Endothelial cell of umbilical vein (primary cell): Measurements from ENCODE around the gene TSC22D3. TPM values are rescaled to one million over a fixed set of nuclear protein-coding genes. Genes with fewer than 3 reads are reported as not detected.

Experiments used
- BruUV-seq: library from RNA; stranded (reverse); fragments of 400-500 nt; replicated peaks from 2 replicates; lab custom pipeline; 2021; lab: Mats Ljungman, UMichigan
- CTCF ChIA-PET: fragments of 300-600, 350-600 bp; sonication (Branson Sonifier 250); formaldehyde crosslinking; loops from one replicate; lab custom pipeline; 2021; ENCODE audit warnings: antibody characterized with exemption, inconsistent platforms; lab: Charles Lee
- POLR2A ChIA-PET: fragments of 300-600, 350-600 bp; sonication (Branson Sonifier 250); formaldehyde crosslinking; loops from one replicate; lab custom pipeline; 2021; ENCODE audit warnings: antibody characterized with exemption, inconsistent platforms; lab: Charles Lee
- DNase-seq: peaks from one replicate; pipeline ENCODE4 v3.0.0-alpha.2; 2011; ENCODE audit warnings: low read depth, low spot score
- FAIRE-seq: peaks from 2 replicates; lab custom pipeline; 2011; peaks lifted over from hg19 to GRCh38; lab: Jason Lieb, UNC
- H2AFZ ChIP-seq: 2 replicates; pipeline ENCODE4 v1.6.0; 2012; ENCODE audit warnings: low read depth, low read length, control low read depth, inconsistent platforms
- H3K27ac ChIP-seq: 2 replicates; pipeline ENCODE4 v1.5.1; 2011; ENCODE audit warnings: low read depth, mild to moderate bottlenecking, control low read depth, low read length, moderate library complexity; ENCODE audit not compliant: insufficient read depth
- H3K27me3 ChIP-seq, 2 experiments: 2 replicates each; pipeline versions ENCODE4 v1.6.0 to v1.6.1; 2011; ENCODE audit warnings: low read length in 2 of 2, mixed read lengths in 1 of 2; ENCODE audit not compliant: control insufficient read depth in 2 of 2, insufficient read depth in 2 of 2
- H3K36me3 ChIP-seq, 2 experiments: 2 replicates in 1 of 2; 3 replicates in 1 of 2; pipeline ENCODE4 v1.5.1; 2011; ENCODE audit warnings: low read length in 2 of 2, mild to moderate bottlenecking in 1 of 2, moderate library complexity in 1 of 2; ENCODE audit not compliant: control insufficient read depth in 2 of 2, insufficient read depth in 2 of 2; ENCODE audit errors: extremely low read depth in 1 of 2
- H3K4me1 ChIP-seq: 3 replicates; pipeline ENCODE4 v1.5.1; 2011; ENCODE audit warnings: mild to moderate bottlenecking, low read length; ENCODE audit not compliant: control insufficient read depth, insufficient read depth; ENCODE audit errors: extremely low read depth
- H3K4me2 ChIP-seq: 2 replicates; pipeline ENCODE4 v1.6.1; 2011; ENCODE audit warnings: low read length, control low read depth, mixed read lengths; ENCODE audit not compliant: insufficient read depth
- H3K4me3 ChIP-seq, 3 experiments: fragments of 200-600 bp in 1 of 3; sonication (generic), shearing (Covaris generic) in 1 of 3; replicated peaks in 1 of 3; 2 replicates each; pipeline ENCODE4 v1.5.1; 2011 to 2016; ENCODE audit warnings: control low read depth in 3 of 3, low read length in 3 of 3, mild to moderate bottlenecking in 2 of 3, inconsistent platforms in 1 of 3, low read depth in 1 of 3, moderate library complexity in 1 of 3; ENCODE audit not compliant: insufficient read depth in 1 of 3
- H3K79me2 ChIP-seq: 2 replicates; pipeline ENCODE4 v1.6.0; 2012; ENCODE audit warnings: low read length, inconsistent platforms; ENCODE audit not compliant: control insufficient read depth, insufficient read depth
- H3K9ac ChIP-seq: replicated peaks from 2 replicates; pipeline ENCODE3; 2011; ENCODE audit warnings: low read length, control low read depth; ENCODE audit not compliant: insufficient read depth; ENCODE audit errors: extremely low read depth
- H3K9me1 ChIP-seq: replicated peaks from 3 replicates; pipeline ENCODE4 v1.6.0; 2011; ENCODE audit warnings: mild to moderate bottlenecking, low read length; ENCODE audit not compliant: control insufficient read depth, insufficient read depth; ENCODE audit errors: extremely low read depth
- H3K9me3 ChIP-seq: replicated peaks from 2 replicates; pipeline ENCODE4 v1.5.1; 2012; ENCODE audit warnings: low read length, inconsistent platforms; ENCODE audit not compliant: control insufficient read depth, insufficient read depth
- H4K20me1 ChIP-seq: replicated peaks from 2 replicates; pipeline ENCODE3; 2011; ENCODE audit warnings: mild to moderate bottlenecking, low read length; ENCODE audit not compliant: control insufficient read depth, insufficient read depth; ENCODE audit errors: extremely low read depth
- CTCF ChIP-seq, 2 donors: IDR thresholded peaks; 1 replicate in 1 of 2; 2 replicates in 1 of 2; pipeline ENCODE4 v1.5.1; 2011; ENCODE audit warnings: low read length in 2 of 2, mild to moderate bottlenecking in 2 of 2, moderate library complexity in 2 of 2, control low read depth in 1 of 2, inconsistent platforms in 1 of 2, low read depth in 1 of 2; ENCODE audit not compliant: insufficient read depth in 1 of 2; ENCODE audit errors: extremely low read depth in 1 of 2
- EZH2 ChIP-seq: IDR thresholded peaks from 2 replicates; pipeline ENCODE4 v1.6.1; 2012; ENCODE audit warnings: borderline replicate concordance, low read depth, mild to moderate bottlenecking, moderate library complexity, low read length, inconsistent platforms; ENCODE audit not compliant: severe bottlenecking
- FOS ChIP-seq: IDR thresholded peaks from 2 replicates; pipeline ENCODE4 v1.6.1; 2011; ENCODE audit warnings: mild to moderate bottlenecking, low read length, moderate library complexity, borderline replicate concordance; ENCODE audit not compliant: insufficient read depth
- GATA2 ChIP-seq: IDR thresholded peaks from 2 replicates; pipeline ENCODE4 v1.7.0; 2011; ENCODE audit warnings: low read depth, mild to moderate bottlenecking, moderate library complexity, mixed read lengths, low read length; ENCODE audit not compliant: insufficient read length, insufficient read depth
- JUN ChIP-seq: IDR thresholded peaks from 2 replicates; pipeline ENCODE4 v1.6.1; 2011; ENCODE audit warnings: borderline replicate concordance, low read depth; ENCODE audit not compliant: insufficient read length, insufficient read depth
- MAX ChIP-seq: IDR thresholded peaks from 2 replicates; pipeline ENCODE4 v1.6.1; 2011; ENCODE audit not compliant: insufficient read depth, insufficient read length
- MYC ChIP-seq: IDR thresholded peaks from one replicate; pipeline ENCODE4 v1.6.1; 2011; ENCODE audit warnings: mild to moderate bottlenecking, low read depth, low read length
- POLR2A ChIP-seq: IDR thresholded peaks from 2 replicates; pipeline ENCODE4 v1.6.1; 2012; ENCODE audit warnings: low read depth, mild to moderate bottlenecking, control low read depth, low read length
- POLR2AphosphoS5 ChIP-seq: IDR thresholded peaks from 2 replicates; pipeline ENCODE4 v1.6.1; 2012; ENCODE audit warnings: low read depth, mild to moderate bottlenecking, control low read depth, low read length, moderate library complexity; ENCODE audit not compliant: insufficient read depth
- dilution Hi-C: fragments of 300-500 bp; cut with MboI; formaldehyde crosslinking; loops from one replicate; pipeline ENCODE4 v1.15.0; 2019; ENCODE audit warnings: low sequenced_read_pairs; ENCODE audit not compliant: extremely low pct_ligation_motif_present
- intact Hi-C: fragments of 100-400 bp; cut with micrococcal nuclease; formaldehyde crosslinking; loops from one replicate; pipeline ENCODE4 v1.10.0; 2022
- polyA plus RNA-seq, 4 experiments: library from polyadenylated mRNA; depleted of rRNA in 3 of 4; stranded (reverse) in 3 of 4; unstranded in 1 of 4; fragments of >200 nt; gene quantifications; 2 replicates each; pipeline versions ENCODE4 v1.2.1 to v1.2.3, GENCODE V29; 2011 to 2012; ENCODE audit warnings: missing spikeins in 1 of 4
- total RNA-seq: library from RNA; stranded (reverse); gene quantifications from 2 replicates; pipeline ENCODE4 v1.2.3, GENCODE V29; 2021

Gene TSC22D3
- total and polyA plus RNA-seq, 2 donors (not counting 3 experiments of a cell fraction or from before 2014, with no cell fraction given): 21.1 to 37.4 TPM

GRCh38 chrX:107750263-107750662 is 25.3 kb downstream of the TSC22D3 start:
- Histone ChIP-seq H3K36me3 (no peaks in the 10 kb centered on the region), H3K79me2 (no peaks in the 10 kb centered on the region), H3K9me1 (no peaks in the 10 kb centered on the region), H3K9me3 (no peaks in the 10 kb centered on the region), H3K4me1 (no peaks in the 10 kb centered on the region), H3K9ac (no peak overlapping the region), H4K20me1 (no peaks in the 10 kb centered on the region), H3K27ac (no peak overlapping the region), H2AFZ (no peak overlapping the region), H3K27me3 (no peaks in the 10 kb centered on the region), H3K4me3 (no peak overlapping the region), H3K4me2 (no peak overlapping the region)
- FAIRE-seq: no peak
- ChIA-PET CTCF (interaction anchor here (1.2 to 2.1 kb wide), 3 partner anchors 12 to 22 kb away, joined by 3 to 5 read pairs (median 4); no protein-coding TSS in a partner anchor), POLR2A (no interaction called here)
- TF ChIP-seq POLR2A: no peak
- TF ChIP-seq CTCF (IDR thresholded peaks at IDR 0.05; ENCODE audit: extremely low read depth in 1 of 2, insufficient read depth in 1 of 2, low read depth in 1 of 2, low read length in 2 of 2): no peak
- TF ChIP-seq MAX: no peak
- no peak for TF ChIP-seq POLR2AphosphoS5
- TF ChIP-seq FOS: no peak
- TF ChIP-seq JUN: no peak
- TF ChIP-seq EZH2: no peak
- no peak for TF ChIP-seq MYC
- no peak for TF ChIP-seq GATA2
- no peak for DNase-seq
- BruUV-seq: no TSS peak
- intact Hi-C loops: no loop called here
- dilution Hi-C loops: no loop called here
